HCT116 (cell line): ENCODE measurements around the gene GNAO1. TPM values are rescaled to one million over a fixed set of nuclear protein-coding genes. Genes with fewer than 3 reads are reported as not detected.

Experiments
- ATAC-seq: fragments of 200-7000 bp; cut with Tn5 transposase; 2 replicates; pipeline ENCODE4 v1.9.1; 2020; ENCODE audit warnings: mild to moderate bottlenecking, moderate library complexity
- BruUV-seq: library from RNA; stranded (reverse); fragments of 400-500 nt; replicated peaks from 2 replicates; lab custom pipeline; 2021; lab: Mats Ljungman, UMichigan
- CTCF ChIA-PET: fragments of 300-600 bp; sonication (Branson Sonifier 250); formaldehyde crosslinking; loops from one replicate; lab custom pipeline; 2021; ENCODE audit warnings: antibody characterized with exemption; lab: Charles Lee
- POLR2A ChIA-PET: fragments of 300-600, 350-600 bp; sonication (Branson Sonifier 250); formaldehyde crosslinking; loops from one replicate; lab custom pipeline; 2021; ENCODE audit warnings: antibody characterized with exemption; lab: Charles Lee
- RAD21 ChIA-PET, 2 experiments: fragments of 300-600 bp; sonication (Branson Sonifier 250); formaldehyde crosslinking; loops; one replicate each; lab custom pipeline; 2023; ENCODE audit warnings: low total read pairs in 2 of 2; ENCODE audit not compliant: uncharacterized antibody in 2 of 2, unreplicated experiment in 2 of 2, low non-redundant PET in 1 of 2; lab: Charles Lee
- DNase-seq: peaks from one replicate; pipeline ENCODE4 v3.0.0-alpha.2; 2010; ENCODE audit warnings: low read depth, low spot score
- H2AFZ ChIP-seq: fragments of 200-600 bp; shearing (Covaris generic), sonication (generic); 2 replicates; pipeline ENCODE4 v1.6.1; 2017; ENCODE audit warnings: low read depth, mixed run types, mixed read lengths, antibody characterized with exemption, low read length; ENCODE audit not compliant: poor library complexity, severe bottlenecking
- H3K27ac ChIP-seq: 2 replicates; pipeline ENCODE4 v1.5.1; 2012; ENCODE audit warnings: low read depth, low read length
- H3K27me3 ChIP-seq: fragments of 200-600 bp; sonication (generic); 2 replicates; pipeline ENCODE4 v1.6.1; 2016; ENCODE audit warnings: mixed run types, low read length, mixed read lengths; ENCODE audit not compliant: insufficient read depth
- H3K36me3 ChIP-seq, 2 experiments: fragments of 200-500 bp in 1 of 2; fragments of 200-600 bp in 1 of 2; sonication (Bioruptor generic) in 1 of 2; sonication (generic) in 1 of 2; 2 replicates each; pipeline versions ENCODE4 v1.5.1 to v1.6.1; 2014 to 2016; ENCODE audit warnings: low read length in 2 of 2, inconsistent platforms in 1 of 2, mixed read lengths in 1 of 2, mixed run types in 1 of 2; ENCODE audit not compliant: insufficient read depth in 2 of 2, control insufficient read depth in 1 of 2
- H3K4me1 ChIP-seq, 2 experiments: fragments of 200-600 bp in 1 of 2; sonication (generic) in 1 of 2; 2 replicates each; pipeline versions ENCODE4 v1.5.1 to v1.6.1; 2012 to 2017; ENCODE audit warnings: low read length in 2 of 2, inconsistent platforms in 1 of 2, mild to moderate bottlenecking in 1 of 2, mixed read lengths in 1 of 2, mixed run types in 1 of 2, moderate library complexity in 1 of 2; ENCODE audit not compliant: insufficient read depth in 2 of 2, control insufficient read depth in 1 of 2
- H3K4me2 ChIP-seq: fragments of 200-600 bp; sonication (generic); 2 replicates; pipeline ENCODE4 v1.6.1; 2017; ENCODE audit warnings: mixed run types, low read length, mixed read lengths
- H3K4me3 ChIP-seq, 2 experiments: fragments of 200-600 bp in 1 of 2; sonication (generic) in 1 of 2; replicated peaks in 1 of 2; 2 replicates each; pipeline ENCODE4 v1.5.1; 2011 to 2016; ENCODE audit warnings: low read length in 2 of 2, control low read depth in 1 of 2, low read depth in 1 of 2, mild to moderate bottlenecking in 1 of 2, mixed read lengths in 1 of 2, mixed run types in 1 of 2
- H3K79me2 ChIP-seq: fragments of 200-600 bp; sonication (generic); 2 replicates; pipeline ENCODE4 v1.6.1; 2017; ENCODE audit warnings: mild to moderate bottlenecking, mixed run types, low read length, moderate library complexity, mixed read lengths; ENCODE audit not compliant: insufficient read depth
- H3K9ac ChIP-seq: fragments of 200-600 bp; sonication (generic); 2 replicates; pipeline ENCODE4 v1.6.1; 2016; ENCODE audit warnings: low read length, mixed read lengths
- H3K9me2 ChIP-seq: fragments of 200-600 bp; sonication (generic), shearing (Covaris generic); 2 replicates; pipeline ENCODE4 v1.6.1; 2017; ENCODE audit warnings: mixed run types, mild to moderate bottlenecking, moderate library complexity; ENCODE audit not compliant: insufficient read depth
- H3K9me3 ChIP-seq, 2 experiments: fragments of 200-500 bp in 1 of 2; fragments of 200-600 bp in 1 of 2; sonication (Bioruptor generic) in 1 of 2; sonication (generic) in 1 of 2; 2 replicates each; pipeline ENCODE4 v1.6.1; 2014 to 2017; ENCODE audit warnings: low read length in 2 of 2, mixed read lengths in 2 of 2, inconsistent platforms in 1 of 2, low read depth in 1 of 2, mild to moderate bottlenecking in 1 of 2, mixed run types in 1 of 2, moderate library complexity in 1 of 2; ENCODE audit not compliant: control insufficient read depth in 1 of 2, insufficient read depth in 1 of 2
- H4K20me1 ChIP-seq: fragments of 200-600 bp; sonication (generic), shearing (Covaris generic); 2 replicates; pipeline ENCODE4 v1.6.1; 2017; ENCODE audit warnings: mixed run types, mild to moderate bottlenecking, moderate library complexity; ENCODE audit not compliant: insufficient read depth
- CBX3 ChIP-seq: IDR thresholded peaks from 2 replicates; pipeline ENCODE4 v1.6.1; 2012; ENCODE audit warnings: low read depth
- CEBPB ChIP-seq: IDR thresholded peaks from 2 replicates; pipeline ENCODE4 v1.6.1; 2012; ENCODE audit warnings: low read depth
- EGR1 ChIP-seq: IDR thresholded peaks from 2 replicates; pipeline ENCODE4 v1.6.1; 2012; ENCODE audit warnings: low read depth
- ELF1 ChIP-seq: IDR thresholded peaks from 2 replicates; pipeline ENCODE4 v1.6.1; 2012; ENCODE audit warnings: low read depth, borderline replicate concordance
- EZH2 ChIP-seq: fragments of 200-600 bp; sonication (generic); IDR thresholded peaks from 2 replicates; pipeline ENCODE4 v1.6.1; 2017; ENCODE audit warnings: antibody characterized with exemption, mixed run types
- POLR2A ChIP-seq: IDR thresholded peaks from 2 replicates; pipeline ENCODE4 v1.7.0; 2011; ENCODE audit warnings: borderline replicate concordance; ENCODE audit not compliant: insufficient read depth, insufficient read length; ENCODE audit errors: extremely low read depth
- REST ChIP-seq: IDR thresholded peaks from 2 replicates; pipeline ENCODE4 v1.6.1; 2012; ENCODE audit warnings: low read depth
- SIN3A ChIP-seq: IDR thresholded peaks from 2 replicates; pipeline ENCODE4 v1.6.1; 2012; ENCODE audit warnings: low read depth
- SP1 ChIP-seq: IDR thresholded peaks from 2 replicates; pipeline ENCODE4 v1.6.1; 2012; ENCODE audit warnings: low read depth
- SRF ChIP-seq: IDR thresholded peaks from 2 replicates; pipeline ENCODE4 v1.6.1; 2012; ENCODE audit warnings: low read depth
- TCF7L2 ChIP-seq: IDR thresholded peaks from 2 replicates; pipeline ENCODE4 v1.7.0; 2011; ENCODE audit warnings: borderline replicate concordance, inconsistent platforms; ENCODE audit not compliant: insufficient read depth, insufficient read length; ENCODE audit errors: extremely low read depth
- YY1 ChIP-seq: IDR thresholded peaks from 2 replicates; pipeline ENCODE4 v1.6.1; 2011; ENCODE audit warnings: low read length, low read depth, moderate library complexity, mild to moderate bottlenecking; ENCODE audit not compliant: insufficient replicate concordance; ENCODE audit errors: extremely low read depth
- intact Hi-C: fragments of 100-400 bp; cut with micrococcal nuclease; formaldehyde crosslinking; loops from 2 replicates; pipeline ENCODE4 v1.10.0; 2022
- total RNA-seq: library from RNA; stranded (reverse); gene quantifications from one replicate; pipeline ENCODE4 v1.2.1, GENCODE V29; 2021; ENCODE audit not compliant: unreplicated experiment
- TF ChIP-seq, protein P1 (sequence below): IDR thresholded peaks from 2 replicates; pipeline ENCODE4 v1.6.1; 2011; ENCODE audit warnings: mild to moderate bottlenecking, low read length, moderate library complexity; ENCODE audit not compliant: insufficient replicate concordance; ENCODE audit errors: extremely low read depth
- TF ChIP-seq, protein P2 (sequence below): IDR thresholded peaks from 2 replicates; pipeline ENCODE4 v1.6.1; 2012
- TF ChIP-seq, protein P3 (sequence below): IDR thresholded peaks from 2 replicates; pipeline ENCODE4 v1.6.1; 2012

Gene GNAO1
- total RNA-seq, 1 experiment from 2014 or later, result 0.12 TPM

GRCh38 chr16:56204816-56205215 is 13.5 kb downstream of the GNAO1 start:
- no peaks in the 10 kb centered on the region for H3K9me2 ChIP-seq
- H3K4me3 ChIP-seq, result no peak overlapping the region
- H2AFZ ChIP-seq, result no peak overlapping the region
- POLR2A ChIA-PET, result no interaction called here
- ATAC-seq (no peak), DNase-seq (no peak)
- CTCF ChIA-PET, result no interaction called here
- H4K20me1 ChIP-seq, result no peaks in the 10 kb centered on the region
- BruUV-seq, result no TSS peak
- RAD21 ChIA-PET, result no interaction called here
- no peak overlapping the region for H3K4me2 ChIP-seq
- intact Hi-C loops, result no loop called here
- H3K9ac ChIP-seq, result no peak overlapping the region
- no peaks in the 10 kb centered on the region for H3K4me1 ChIP-seq
- H3K27ac ChIP-seq, result no peak overlapping the region
- no peaks in the 10 kb centered on the region for H3K9me3 ChIP-seq
- H3K27me3 ChIP-seq, result peaks cover 19% of the 10 kb centered on the region
- no peaks in the 10 kb centered on the region for H3K79me2 ChIP-seq
- TF ChIP-seq REST, result no peak
- TF ChIP-seq, protein P1, sequence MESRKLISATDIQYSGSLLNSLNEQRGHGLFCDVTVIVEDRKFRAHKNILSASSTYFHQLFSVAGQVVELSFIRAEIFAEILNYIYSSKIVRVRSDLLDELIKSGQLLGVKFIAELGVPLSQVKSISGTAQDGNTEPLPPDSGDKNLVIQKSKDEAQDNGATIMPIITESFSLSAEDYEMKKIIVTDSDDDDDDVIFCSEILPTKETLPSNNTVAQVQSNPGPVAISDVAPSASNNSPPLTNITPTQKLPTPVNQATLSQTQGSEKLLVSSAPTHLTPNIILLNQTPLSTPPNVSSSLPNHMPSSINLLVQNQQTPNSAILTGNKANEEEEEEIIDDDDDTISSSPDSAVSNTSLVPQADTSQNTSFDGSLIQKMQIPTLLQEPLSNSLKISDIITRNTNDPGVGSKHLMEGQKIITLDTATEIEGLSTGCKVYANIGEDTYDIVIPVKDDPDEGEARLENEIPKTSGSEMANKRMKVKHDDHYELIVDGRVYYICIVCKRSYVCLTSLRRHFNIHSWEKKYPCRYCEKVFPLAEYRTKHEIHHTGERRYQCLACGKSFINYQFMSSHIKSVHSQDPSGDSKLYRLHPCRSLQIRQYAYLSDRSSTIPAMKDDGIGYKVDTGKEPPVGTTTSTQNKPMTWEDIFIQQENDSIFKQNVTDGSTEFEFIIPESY, result no peak
- no peak for TF ChIP-seq CBX3
- TF ChIP-seq TCF7L2, result no peak
- no peak for TF ChIP-seq ELF1
- no peak for TF ChIP-seq CEBPB
- no peak for TF ChIP-seq SRF
- TF ChIP-seq, protein P2, sequence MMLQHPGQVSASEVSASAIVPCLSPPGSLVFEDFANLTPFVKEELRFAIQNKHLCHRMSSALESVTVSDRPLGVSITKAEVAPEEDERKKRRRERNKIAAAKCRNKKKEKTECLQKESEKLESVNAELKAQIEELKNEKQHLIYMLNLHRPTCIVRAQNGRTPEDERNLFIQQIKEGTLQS, result no peak
- TF ChIP-seq, protein P3, sequence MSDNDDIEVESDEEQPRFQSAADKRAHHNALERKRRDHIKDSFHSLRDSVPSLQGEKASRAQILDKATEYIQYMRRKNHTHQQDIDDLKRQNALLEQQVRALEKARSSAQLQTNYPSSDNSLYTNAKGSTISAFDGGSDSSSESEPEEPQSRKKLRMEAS, result no peak
- no peak for TF ChIP-seq SP1
- no peak for TF ChIP-seq YY1
- TF ChIP-seq EZH2, result no peak
- no peak for TF ChIP-seq SIN3A
- TF ChIP-seq EGR1, result no peak
- TF ChIP-seq POLR2A, result no peak
- no peaks in the 10 kb centered on the region for H3K36me3 ChIP-seq
